CD4-positive, alpha-beta T cell (primary cell): Measurements from ENCODE around the gene CYGB. TPM values are rescaled to one million over a fixed set of nuclear protein-coding genes. Genes with fewer than 3 reads are reported as not detected.
"Not testable (repeated sequence)": the region's sequence is repeated elsewhere in the genome, so short reads cannot be mapped to it uniquely, and the experiment has no call there.

Experiments used
- ATAC-seq: fragments of 200-7000 bp; cut with Tn5 transposase; one replicate; pipeline ENCODE4 v1.10.0; 2022; ENCODE audit warnings: mild to moderate bottlenecking; ENCODE audit not compliant: poor library complexity
- CTCF ChIA-PET: fragments of 350-600 bp; sonication (Branson Sonifier 250); formaldehyde crosslinking; loops from one replicate; lab custom pipeline; 2021; ENCODE audit warnings: antibody characterized with exemption, inconsistent platforms; lab: Charles Lee
- POLR2A ChIA-PET: fragments of 350-600 bp; sonication (Branson Sonifier 250); formaldehyde crosslinking; loops from one replicate; lab custom pipeline; 2021; ENCODE audit warnings: antibody characterized with exemption, inconsistent platforms; lab: Charles Lee
- DNase-seq, 14 experiments: peaks; one replicate each; pipeline ENCODE4 v3.0.0-alpha.2; 2013 to 2020; ENCODE audit warnings: mixed read lengths in 2 of 14
- H3K27ac ChIP-seq, 2 donors: one replicate each; pipeline versions ENCODE4 v1.5.1 to v1.7.0; 2013; ENCODE audit warnings: low read length in 2 of 2, low read depth in 1 of 2, mild to moderate bottlenecking in 1 of 2
- H3K27me3 ChIP-seq, 2 experiments: 1 replicate in 1 of 2; 2 replicates in 1 of 2; pipeline versions ENCODE4 v1.6.1 to v1.7.0; 2013; ENCODE audit warnings: low read length in 2 of 2, control low read depth in 1 of 2, mild to moderate bottlenecking in 1 of 2, moderate library complexity in 1 of 2; ENCODE audit not compliant: insufficient read depth in 2 of 2, control insufficient read depth in 1 of 2
- H3K36me3 ChIP-seq: one replicate; pipeline ENCODE4 v1.6.1; 2013; ENCODE audit warnings: low read length, control low read depth; ENCODE audit not compliant: insufficient read depth
- H3K4me1 ChIP-seq: one replicate; pipeline ENCODE4 v1.6.1; 2013; ENCODE audit warnings: low read length, control low read depth; ENCODE audit not compliant: insufficient read depth
- H3K4me3 ChIP-seq: one replicate; pipeline ENCODE4 v1.5.1; 2013; ENCODE audit warnings: mild to moderate bottlenecking, low read length, moderate library complexity
- H3K9me3 ChIP-seq, 2 experiments: 1 replicate in 1 of 2; 2 replicates in 1 of 2; pipeline versions ENCODE4 v1.6.1 to v1.7.0; 2013; ENCODE audit warnings: low read length in 2 of 2, mild to moderate bottlenecking in 2 of 2, control low read depth in 1 of 2, moderate library complexity in 1 of 2; ENCODE audit not compliant: control insufficient read depth in 1 of 2, insufficient read depth in 1 of 2
- H3K27ac Mint-ChIP-seq: one replicate; pipeline ENCODE4 v1.8.0; 2020; ENCODE audit warnings: mixed read lengths
- H3K27me3 Mint-ChIP-seq: one replicate; pipeline ENCODE4 v1.8.0; 2021; ENCODE audit warnings: mixed read lengths
- H3K36me3 Mint-ChIP-seq: one replicate; pipeline ENCODE4 v1.8.0; 2021; ENCODE audit warnings: low read depth, mixed read lengths
- H3K4me1 Mint-ChIP-seq: one replicate; pipeline ENCODE4 v1.8.0; 2021; ENCODE audit warnings: low read depth, mixed read lengths
- H3K4me3 Mint-ChIP-seq: one replicate; pipeline ENCODE4 v1.8.0; 2020; ENCODE audit warnings: mild to moderate bottlenecking, mixed read lengths
- H3K9me3 Mint-ChIP-seq: one replicate; pipeline ENCODE4 v1.8.0; 2020; ENCODE audit warnings: mixed read lengths
- CTCF ChIP-seq: fragments of 200-600 bp; IDR thresholded peaks from one replicate; pipeline ENCODE4 v1.8.0; 2022; ENCODE audit warnings: antibody characterized with exemption, mild to moderate bottlenecking
- intact Hi-C, 2 experiments: fragments of 100-400 bp; cut with DNase I in 1 of 2; cut with micrococcal nuclease in 1 of 2; formaldehyde crosslinking; loops; one replicate each; pipeline versions ENCODE4 v1.15.1 to v1.9.0; 2023 to 2025; cut with DNase I, micrococcal nuclease
- total RNA-seq, 174 experiments: library from RNA in 2 of 174; stranded (reverse) in 2 of 174; gene quantifications; one replicate each; pipeline ENCODE4 v1.2.3 and lab custom pipeline; 2021 to 2026

CYGB gene
- total RNA-seq, 2 experiments from 2014 or later = not detected

DNA sequence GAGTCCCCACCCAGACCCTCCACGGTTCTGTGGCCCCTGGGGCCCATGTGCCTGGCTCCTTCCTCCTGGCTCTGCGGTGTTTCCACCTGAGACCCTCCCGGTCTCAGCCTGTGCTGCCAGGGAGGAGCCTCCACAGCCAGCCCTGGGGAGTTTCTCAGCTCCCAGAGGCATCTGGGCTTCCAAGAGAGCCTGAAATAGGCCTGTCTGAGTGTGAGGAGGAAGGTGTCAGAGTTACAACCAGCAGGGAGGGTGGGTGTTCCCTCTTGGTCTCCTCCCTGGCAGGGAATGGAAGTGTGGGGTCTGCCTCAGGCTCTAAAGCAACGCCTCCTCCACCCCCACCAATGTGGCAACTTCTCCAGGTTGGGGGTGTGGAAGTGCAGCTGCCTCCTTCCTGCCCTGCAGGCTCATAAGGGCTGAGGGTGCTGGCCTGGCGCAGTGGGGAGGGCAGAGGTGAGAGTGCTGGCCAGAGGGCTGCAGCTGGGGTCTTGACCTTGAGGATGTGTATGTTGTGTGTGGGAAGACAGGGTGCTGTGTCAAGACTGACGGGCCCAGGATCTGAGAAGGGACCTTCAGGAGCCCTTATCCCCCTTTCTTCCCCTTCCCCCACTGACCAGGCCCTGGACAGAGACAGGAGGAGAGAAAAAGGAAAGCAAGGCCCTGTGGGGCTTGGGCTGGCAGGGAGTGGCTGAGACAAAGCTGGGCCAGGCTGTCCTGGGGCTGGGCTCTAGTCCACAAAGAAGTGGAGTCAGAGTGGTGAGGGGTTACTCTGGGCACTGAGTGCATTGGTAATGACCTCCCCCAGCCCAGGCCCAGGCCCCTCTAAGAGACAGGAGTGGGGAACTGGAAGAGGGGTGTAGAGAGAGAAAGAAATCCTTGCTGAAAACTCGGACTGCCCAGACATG, 2.4 kb downstream of the CYGB start:
- Mint-ChIP-seq H3K4me3 (no peak overlapping the region), H3K27me3 (peaks cover 33% of the 10 kb centered on the region), H3K9me3 (no peaks in the 10 kb centered on the region), H3K36me3 (no peaks in the 10 kb centered on the region), H3K27ac (no peak overlapping the region), H3K4me1 (peaks cover 11% of the 10 kb centered on the region)
- Histone ChIP-seq H3K4me3 (no peak overlapping the region), H3K27me3 (peaks cover 23 to 31% of the 10 kb centered on the region in 2 experiments), H3K9me3 (peaks cover 0 to 7% of the 10 kb centered on the region in 2 experiments), H3K36me3 (no peaks in the 10 kb centered on the region), H3K27ac (no peak overlapping the region), H3K4me1 (peaks cover 17% of the 10 kb centered on the region)
- POLR2A ChIA-PET = no interaction called here
- DNase-seq (no peak), ATAC-seq (no peak)
- intact Hi-C loops = no loop called here
- no peak for TF ChIP-seq CTCF
- CTCF ChIA-PET = no interaction called here

DNA sequence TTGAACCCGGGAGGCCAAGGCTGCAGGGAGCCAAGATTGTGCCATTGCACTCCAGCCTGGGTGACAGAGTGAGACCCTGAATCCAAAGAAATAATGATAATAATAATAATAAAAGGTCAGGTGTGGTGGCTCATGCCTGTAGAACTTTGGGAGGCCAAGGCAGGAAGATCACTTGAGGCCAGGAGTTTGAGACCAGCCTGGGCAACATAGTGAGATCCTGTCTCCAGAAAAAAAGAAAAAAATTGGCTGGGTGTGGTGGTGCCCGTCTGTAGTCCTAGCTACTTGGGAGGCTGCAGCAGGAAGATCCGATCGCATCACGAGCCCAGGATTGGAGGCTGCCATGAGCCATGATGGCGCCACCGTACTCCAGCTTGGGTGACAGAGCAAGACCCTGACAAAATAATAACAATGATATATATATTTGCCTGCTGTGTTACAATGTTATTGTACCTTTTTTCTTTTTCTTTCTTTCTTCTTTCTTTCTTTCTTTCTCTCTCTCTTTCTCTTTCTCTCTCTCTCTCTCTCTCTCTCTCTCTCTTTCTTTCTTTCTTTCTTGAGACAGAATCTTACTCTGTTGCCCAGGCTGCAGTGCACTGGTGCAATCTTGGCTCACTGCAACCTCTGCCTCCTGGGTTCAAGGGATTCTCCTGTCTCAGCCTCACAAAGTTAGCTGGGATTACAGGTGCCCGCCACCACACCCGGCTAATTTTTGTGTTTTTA, 3.7 kb downstream of the CYGB start:
- not testable (repeated sequence) for H3K27ac Mint-ChIP-seq, ATAC-seq

GRCh38 chr17:76532072-76532651, 5.3 kb downstream of the CYGB start:
- Histone ChIP-seq H3K27me3 (peaks cover 11% of the 10 kb centered on the region in 2 experiments), H3K36me3 (no peaks in the 10 kb centered on the region), H3K27ac (no peak overlapping the region), H3K4me1 (peaks cover 39% of the 10 kb centered on the region), H3K4me3 (no peak overlapping the region), H3K9me3 (no peaks in the 10 kb centered on the region)
- DNase-seq = no peak
- Mint-ChIP-seq H3K27me3 (peaks cover 17% of the 10 kb centered on the region), H3K27ac (no peak overlapping the region), H3K9me3 (no peaks in the 10 kb centered on the region), H3K36me3 (no peaks in the 10 kb centered on the region), H3K4me1 (peaks cover 22% of the 10 kb centered on the region), H3K4me3 (peak overlapping the region; percentile 4)
- POLR2A ChIA-PET = no interaction called here
- intact Hi-C loops = no loop called here
- CTCF ChIA-PET = no interaction called here
- TF ChIP-seq CTCF = no peak
- no peak for ATAC-seq

More for the DNA sequence above, 3.7 kb downstream of the CYGB start:
- H3K9me3 ChIP-seq, H3K4me3 Mint-ChIP-seq, DNase-seq, CTCF ChIA-PET, H3K36me3 ChIP-seq, H3K4me3 ChIP-seq, H3K36me3 Mint-ChIP-seq, POLR2A ChIA-PET, H3K9me3 Mint-ChIP-seq, H3K4me1 Mint-ChIP-seq, H3K27ac ChIP-seq, intact Hi-C loops: not testable (repeated sequence)
- Histone ChIP-seq H3K4me1 (peaks cover 30% of the 10 kb centered on the region), H3K27me3 (peaks cover 17 to 21% of the 10 kb centered on the region in 2 experiments)
- H3K27me3 Mint-ChIP-seq = peaks cover 22% of the 10 kb centered on the region
